ENCODE results near the gene ST7L. TPM values are rescaled to one million over a fixed set of nuclear protein-coding genes. Genes with fewer than 3 reads are reported as not detected.

The ST7L gene
- total and polyA plus RNA-seq, 9 of the 15 experiments (the other 6 are each of a cell fraction or from before 2014, with no cell fraction given): 9.0 to 32.5 (median 26.6) TPM

DNA sequence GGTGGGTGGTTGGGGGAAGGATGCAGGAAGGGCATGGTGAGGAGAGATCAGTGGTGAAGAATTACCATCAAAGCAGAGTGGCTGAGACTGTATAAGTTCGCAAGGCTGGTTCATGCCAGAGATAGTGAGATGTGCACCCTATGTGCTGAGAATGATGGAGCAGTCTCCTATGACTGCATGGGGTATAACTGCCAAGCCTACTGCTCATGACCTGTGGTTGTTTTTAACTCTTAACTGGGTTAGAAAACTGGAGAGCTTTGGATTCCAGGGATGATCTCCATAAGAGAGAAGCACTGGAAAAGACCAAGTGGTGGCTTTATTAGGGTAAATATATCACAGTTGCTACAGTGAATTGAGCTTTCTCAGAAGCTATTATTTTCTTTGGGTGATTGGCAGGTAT, 94.0 kb downstream of the ST7L start:
- Histone ChIP-seq H4K20me1 (replicated peaks; ENCODE audit: control insufficient read depth, insufficient read depth, low read length) (peaks cover 5% of the 10 kb centered on the region; the same call in 1 of the 2 replicates), H2AFZ (ENCODE audit: low read depth, low read length) (no peak overlapping the region), H3K4me1 (replicated peaks in 1 of 2; ENCODE audit: control insufficient read depth in 2 of 2, insufficient read depth in 2 of 2, low read length in 2 of 2) (no peaks in the 10 kb centered on the region), H3K27me3 (ENCODE audit: control insufficient read depth in 2 of 2, insufficient read depth in 2 of 2, low read length in 2 of 2) (peaks cover 3 to 5% of the 10 kb centered on the region in 2 experiments; a peak in 4 of 5 replicates), H3K36me3 (ENCODE audit: control insufficient read depth, insufficient read depth, low read length) (no peaks in the 10 kb centered on the region), H3K4me3 (no peak overlapping the region), H3K9ac (ENCODE audit: insufficient read depth in 1 of 2, low read depth in 2 of 2, low read length in 2 of 2) (no peak overlapping the region), H3K9me3 (replicated peaks; ENCODE audit: control insufficient read depth, insufficient read depth, low read depth, low read length) (no peaks in the 10 kb centered on the region), H3K27ac (ENCODE audit: extremely low read depth, low read depth, low read length) (no peak overlapping the region), H3K4me2 (ENCODE audit: insufficient read depth, low read length) (no peak overlapping the region), H3K9me1 (ENCODE audit: control insufficient read depth, insufficient read depth, low read length) (no peaks in the 10 kb centered on the region), H3K79me2 (ENCODE audit: control insufficient read depth, insufficient read depth, low read length) (no peaks in the 10 kb centered on the region)
- ATAC-seq: no peak
- POLR2A ChIA-PET: interaction anchor here (1.0 to 1.5 kb wide), 2 partner anchors 12 to 19 kb away, joined by 3 read pairs; no protein-coding TSS in a partner anchor
- WGBS (ENCODE audit: insufficient coverage, low coverage, missing lambda C conversion rate): 42% methylated on average over 1 of the region's 1 CpG
- CTCF ChIA-PET (ENCODE audit: low intra/inter-chr PET ratio): no interaction called here
- FAIRE-seq: no peak
- TF ChIP-seq HLTF (IDR thresholded peaks at IDR 0.05) (no peak), USF1 (CRISPR knock-in tag; IDR thresholded peaks at IDR 0.05) (no peak), POU5F1 (IDR thresholded peaks at IDR 0.05; ENCODE audit: borderline replicate concordance, low read depth, low read length, partially characterized antibody) (no peak), HMG20A (CRISPR knock-in tag; conservative IDR thresholded peaks at IDR 0.05) (no peak), CHD1 (IDR thresholded peaks at IDR 0.05; ENCODE audit: low read length) (no peak), TCF7 (IDR thresholded peaks at IDR 0.05; ENCODE audit: borderline replicate concordance) (no peak), SMARCB1 (IDR thresholded peaks at IDR 0.05; ENCODE audit: insufficient read length, low read depth) (no peak), HIVEP1 (CRISPR knock-in tag; IDR thresholded peaks at IDR 0.05) (no peak), CEBPG (CRISPR knock-in tag; IDR thresholded peaks at IDR 0.05) (no peak), CEBPG (tag; conservative IDR thresholded peaks at IDR 0.05 in 1 of 2, IDR thresholded peaks at IDR 0.05 in 1 of 2) (no peak), TAL1 (IDR thresholded peaks at IDR 0.05) (no peak), ZNF75A (CRISPR knock-in tag; IDR thresholded peaks at IDR 0.05) (no peak), YY1 (IDR thresholded peaks at IDR 0.05; ENCODE audit: borderline replicate concordance in 1 of 3, control insufficient read depth in 1 of 3, extremely low read depth in 1 of 3, insufficient read depth in 3 of 3, insufficient read length in 1 of 3, insufficient replicate concordance in 2 of 3, low read depth in 1 of 3, low read length in 2 of 3) (no peak)
- in situ Hi-C loops (cut with MboI) (no loop called here), intact Hi-C loops (cut with micrococcal nuclease) (no loop called here)
- no peak for DNase-seq (ENCODE audit: extremely low read depth in 1 of 4, low spot score in 3 of 4)
- no TSS peak for BruUV-seq (replicated peaks)

Measured in K562 (cell line).